Measurements from ENCODE around the gene MLLT10.

- TF ChIP-seq EZH2 (IDR thresholded peaks at IDR 0.05; ENCODE audit: borderline replicate concordance, control insufficient read depth, low read depth, low read length) (no peak), CTCF (IDR thresholded peaks at IDR 0.05 in 2 of 3, conservative IDR thresholded peaks at IDR 0.05 in 1 of 3; ENCODE audit: control insufficient read depth in 2 of 3, extremely low read depth in 1 of 3, insufficient read depth in 1 of 3, low read depth in 3 of 3, low read length in 3 of 3) (no peak), SREBF2 (IDR thresholded peaks at IDR 0.05; ENCODE audit: low read length) (no peak), RAD21 (IDR thresholded peaks at IDR 0.05; ENCODE audit: insufficient read depth, low read depth, low read length) (no peak), TCF12 (IDR thresholded peaks at IDR 0.05; ENCODE audit: low read depth, low read length) (no peak), NFIC (IDR thresholded peaks at IDR 0.05; ENCODE audit: low read depth, low read length) (no peak), TAF1 (IDR thresholded peaks at IDR 0.05; ENCODE audit: borderline replicate concordance, low read depth, low read length) (no peak), RFX5 (IDR thresholded peaks at IDR 0.05; ENCODE audit: low read depth, low read length) (no peak), E2F4 (IDR thresholded peaks at IDR 0.05; ENCODE audit: low read depth, low read length) (no peak), POLR2A (IDR thresholded peaks at IDR 0.05; ENCODE audit: low read depth, low read length) (no peak), MXI1 (IDR thresholded peaks at IDR 0.05; ENCODE audit: low read depth, low read length) (no peak)
- TF ChIP-seq, protein P1, sequence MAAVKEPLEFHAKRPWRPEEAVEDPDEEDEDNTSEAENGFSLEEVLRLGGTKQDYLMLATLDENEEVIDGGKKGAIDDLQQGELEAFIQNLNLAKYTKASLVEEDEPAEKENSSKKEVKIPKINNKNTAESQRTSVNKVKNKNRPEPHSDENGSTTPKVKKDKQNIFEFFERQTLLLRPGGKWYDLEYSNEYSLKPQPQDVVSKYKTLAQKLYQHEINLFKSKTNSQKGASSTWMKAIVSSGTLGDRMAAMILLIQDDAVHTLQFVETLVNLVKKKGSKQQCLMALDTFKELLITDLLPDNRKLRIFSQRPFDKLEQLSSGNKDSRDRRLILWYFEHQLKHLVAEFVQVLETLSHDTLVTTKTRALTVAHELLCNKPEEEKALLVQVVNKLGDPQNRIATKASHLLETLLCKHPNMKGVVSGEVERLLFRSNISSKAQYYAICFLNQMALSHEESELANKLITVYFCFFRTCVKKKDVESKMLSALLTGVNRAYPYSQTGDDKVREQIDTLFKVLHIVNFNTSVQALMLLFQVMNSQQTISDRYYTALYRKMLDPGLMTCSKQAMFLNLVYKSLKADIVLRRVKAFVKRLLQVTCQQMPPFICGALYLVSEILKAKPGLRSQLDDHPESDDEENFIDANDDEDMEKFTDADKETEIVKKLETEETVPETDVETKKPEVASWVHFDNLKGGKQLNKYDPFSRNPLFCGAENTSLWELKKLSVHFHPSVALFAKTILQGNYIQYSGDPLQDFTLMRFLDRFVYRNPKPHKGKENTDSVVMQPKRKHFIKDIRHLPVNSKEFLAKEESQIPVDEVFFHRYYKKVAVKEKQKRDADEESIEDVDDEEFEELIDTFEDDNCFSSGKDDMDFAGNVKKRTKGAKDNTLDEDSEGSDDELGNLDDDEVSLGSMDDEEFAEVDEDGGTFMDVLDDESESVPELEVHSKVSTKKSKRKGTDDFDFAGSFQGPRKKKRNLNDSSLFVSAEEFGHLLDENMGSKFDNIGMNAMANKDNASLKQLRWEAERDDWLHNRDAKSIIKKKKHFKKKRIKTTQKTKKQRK (IDR thresholded peaks at IDR 0.05; ENCODE audit: low read depth, low read length), result no peak
These were observed 127.1 kb downstream of the MLLT10 start for GRCh38 chr10:21661087-21661486.

All from GM12878 (cell line).